Activated B cell treated with CpG ODN at 0.5 μM for 24 hours (primary cell): Measurements from ENCODE around the gene GUCD1. TPM values are rescaled to one million over a fixed set of nuclear protein-coding genes. Genes with fewer than 3 reads are reported as not detected.

Experiments
- ATAC-seq: fragments of 200-7000 bp; cut with Tn5 transposase; one replicate; pipeline ENCODE4 v1.10.0; 2021; ENCODE audit warnings: low read depth, mild to moderate bottlenecking, moderate library complexity
- CTCF ChIA-PET: fragments of 350-600 bp; sonication (Branson Sonifier 250); formaldehyde crosslinking; loops from one replicate; lab custom pipeline; 2021; ENCODE audit warnings: antibody characterized with exemption; lab: Charles Lee
- POLR2A ChIA-PET: fragments of 350-600 bp; sonication (Branson Sonifier 250); formaldehyde crosslinking; loops from one replicate; lab custom pipeline; 2021; ENCODE audit warnings: antibody characterized with exemption; lab: Charles Lee
- DNase-seq: peaks from one replicate; pipeline ENCODE4 v3.0.0; 2022
- H3K27ac Mint-ChIP-seq: one replicate; pipeline ENCODE4 v1.8.0; 2020; ENCODE audit warnings: mixed read lengths
- H3K27me3 Mint-ChIP-seq: one replicate; pipeline ENCODE4 v1.8.0; 2021; ENCODE audit warnings: mixed read lengths
- H3K36me3 Mint-ChIP-seq: one replicate; pipeline ENCODE4 v1.8.0; 2021; ENCODE audit warnings: low read depth, mixed read lengths
- H3K4me1 Mint-ChIP-seq: one replicate; pipeline ENCODE4 v1.8.0; 2021; ENCODE audit warnings: mixed read lengths
- H3K4me3 Mint-ChIP-seq: one replicate; pipeline ENCODE4 v1.8.0; 2020; ENCODE audit warnings: mild to moderate bottlenecking, mixed read lengths
- H3K9me3 Mint-ChIP-seq: one replicate; pipeline ENCODE4 v1.8.0; 2020; ENCODE audit warnings: mixed read lengths
- intact Hi-C: fragments of 100-400 bp; cut with micrococcal nuclease; formaldehyde crosslinking; loops from one replicate; pipeline ENCODE4 v1.15.1; 2024
- total RNA-seq: library from RNA; stranded (reverse); gene quantifications from 2 replicates; pipeline ENCODE4 v1.2.3, GENCODE V29; 2022
- TF ChIP-seq, protein P1 (sequence below): fragments of 200-600 bp; IDR thresholded peaks from one replicate; pipeline ENCODE4 v1.8.0; 2022; ENCODE audit warnings: antibody characterized with exemption, mild to moderate bottlenecking

The GUCD1 gene
- total RNA-seq, 1 donor from 2014 or later, result 141 TPM

DNA sequence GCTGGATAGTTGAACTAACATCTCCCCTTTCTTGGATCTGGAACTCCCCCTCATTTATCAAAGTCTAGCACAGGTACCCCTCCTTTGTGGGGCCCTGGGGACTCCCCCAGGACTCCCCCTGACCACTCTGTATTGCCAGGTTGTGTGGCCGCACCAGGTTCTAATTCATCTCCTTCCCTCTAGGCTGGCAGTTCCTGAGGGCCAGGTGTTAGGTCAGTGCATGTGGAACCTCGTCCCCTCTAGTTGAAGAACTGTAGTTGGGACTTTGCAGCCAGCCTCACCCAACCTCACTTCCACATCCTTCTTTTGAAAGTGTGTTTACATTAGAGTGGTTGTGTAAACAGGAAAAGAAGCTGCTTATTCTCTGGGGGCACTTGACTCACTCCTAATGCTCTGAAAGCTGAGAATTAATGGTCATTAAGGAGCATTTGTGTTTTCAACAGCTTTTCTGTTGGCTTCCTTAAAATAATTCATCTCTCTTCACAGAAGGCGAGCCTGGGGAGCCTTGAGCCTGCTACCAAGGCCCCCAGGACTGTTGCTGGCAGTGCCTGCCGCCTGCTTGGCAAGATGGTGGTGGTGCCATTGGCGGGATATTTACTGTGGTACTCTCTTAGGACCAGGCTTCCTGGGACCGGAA is 48.0 kb downstream of the GUCD1 start:
- POLR2A ChIA-PET, result interaction anchor here (0.5 to 1.5 kb wide), 2 partner anchors 14 to 79 kb away, joined by 3 to 5 read pairs; partner anchors contain the start of gene ADORA2A
- ATAC-seq, result no peak
- peaks cover 63% of the 10 kb centered on the region for H3K4me1 Mint-ChIP-seq

DNA sequence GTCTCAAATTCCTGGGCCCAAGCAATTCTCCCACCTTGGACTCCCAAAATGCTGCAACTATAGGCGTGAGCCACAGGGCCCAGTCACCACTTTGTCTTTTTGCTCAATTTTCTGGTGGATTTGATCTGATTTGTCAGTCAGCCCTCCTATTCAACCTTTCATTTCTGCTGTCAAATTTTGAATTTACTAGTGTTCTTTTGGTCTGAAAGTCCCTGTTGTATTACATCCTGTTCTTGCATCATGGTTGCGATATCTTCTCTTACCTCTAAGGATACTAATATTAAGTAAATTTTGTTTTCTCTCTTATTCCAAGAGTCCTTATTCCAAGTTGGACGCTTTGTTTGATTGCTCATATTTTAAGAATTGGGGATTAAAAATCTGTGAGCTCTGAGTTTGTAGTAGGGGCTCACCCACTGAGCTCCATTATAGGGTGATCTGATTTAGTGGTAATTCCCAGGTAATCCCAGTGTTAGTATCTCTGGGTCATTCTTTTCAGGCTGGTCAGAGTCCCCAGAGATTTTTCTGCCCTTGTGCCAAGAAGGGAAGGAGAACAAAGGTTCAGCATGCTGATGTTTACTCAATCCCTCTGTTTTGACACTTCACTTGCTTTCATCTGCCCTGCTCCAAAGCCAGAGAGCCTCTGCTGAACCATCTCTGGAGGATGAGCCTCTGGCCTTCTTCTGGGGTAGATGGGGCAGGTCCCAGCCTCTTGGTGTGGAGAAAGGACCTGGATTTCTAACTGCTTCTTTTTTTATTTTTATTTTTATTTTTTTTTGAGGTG is 49.8 kb downstream of the GUCD1 start:
- ChIA-PET CTCF (interaction anchor here (1.2 to 3.8 kb wide), 3 partner anchors 17 to 83 kb away, joined by 3 to 58 read pairs (median 17); no protein-coding TSS in a partner anchor), POLR2A (interaction anchor here (0.6 kb wide), 2 partner anchors 13 to 168 kb away, joined by 4 to 5 read pairs; no protein-coding TSS in a partner anchor)
- Mint-ChIP-seq H3K4me3 (no peak overlapping the region), H3K27me3 (no peaks in the 10 kb centered on the region), H3K36me3 (no peaks in the 10 kb centered on the region), H3K9me3 (no peaks in the 10 kb centered on the region), H3K27ac (no peak overlapping the region), H3K4me1 (peaks cover 51% of the 10 kb centered on the region)
- intact Hi-C loops, result no loop called here
- DNase-seq (no peak), ATAC-seq (no peak)
- TF ChIP-seq, protein P1, sequence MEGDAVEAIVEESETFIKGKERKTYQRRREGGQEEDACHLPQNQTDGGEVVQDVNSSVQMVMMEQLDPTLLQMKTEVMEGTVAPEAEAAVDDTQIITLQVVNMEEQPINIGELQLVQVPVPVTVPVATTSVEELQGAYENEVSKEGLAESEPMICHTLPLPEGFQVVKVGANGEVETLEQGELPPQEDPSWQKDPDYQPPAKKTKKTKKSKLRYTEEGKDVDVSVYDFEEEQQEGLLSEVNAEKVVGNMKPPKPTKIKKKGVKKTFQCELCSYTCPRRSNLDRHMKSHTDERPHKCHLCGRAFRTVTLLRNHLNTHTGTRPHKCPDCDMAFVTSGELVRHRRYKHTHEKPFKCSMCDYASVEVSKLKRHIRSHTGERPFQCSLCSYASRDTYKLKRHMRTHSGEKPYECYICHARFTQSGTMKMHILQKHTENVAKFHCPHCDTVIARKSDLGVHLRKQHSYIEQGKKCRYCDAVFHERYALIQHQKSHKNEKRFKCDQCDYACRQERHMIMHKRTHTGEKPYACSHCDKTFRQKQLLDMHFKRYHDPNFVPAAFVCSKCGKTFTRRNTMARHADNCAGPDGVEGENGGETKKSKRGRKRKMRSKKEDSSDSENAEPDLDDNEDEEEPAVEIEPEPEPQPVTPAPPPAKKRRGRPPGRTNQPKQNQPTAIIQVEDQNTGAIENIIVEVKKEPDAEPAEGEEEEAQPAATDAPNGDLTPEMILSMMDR, result no peak

More for the DNA sequence above, 48.0 kb downstream of the GUCD1 start:
- intact Hi-C loops, result no loop called here
- Mint-ChIP-seq H3K36me3 (no peaks in the 10 kb centered on the region), H3K27ac (peak overlapping the region; percentile 69), H3K9me3 (no peaks in the 10 kb centered on the region), H3K27me3 (no peaks in the 10 kb centered on the region), H3K4me3 (no peak overlapping the region)
- TF ChIP-seq, protein P1, result no peak
- CTCF ChIA-PET, result interaction anchor here (1.5 to 1.9 kb wide), 3 partner anchors 15 to 84 kb away, joined by 4 to 7 read pairs (median 5); no protein-coding TSS in a partner anchor
- no peak for DNase-seq

DNA sequence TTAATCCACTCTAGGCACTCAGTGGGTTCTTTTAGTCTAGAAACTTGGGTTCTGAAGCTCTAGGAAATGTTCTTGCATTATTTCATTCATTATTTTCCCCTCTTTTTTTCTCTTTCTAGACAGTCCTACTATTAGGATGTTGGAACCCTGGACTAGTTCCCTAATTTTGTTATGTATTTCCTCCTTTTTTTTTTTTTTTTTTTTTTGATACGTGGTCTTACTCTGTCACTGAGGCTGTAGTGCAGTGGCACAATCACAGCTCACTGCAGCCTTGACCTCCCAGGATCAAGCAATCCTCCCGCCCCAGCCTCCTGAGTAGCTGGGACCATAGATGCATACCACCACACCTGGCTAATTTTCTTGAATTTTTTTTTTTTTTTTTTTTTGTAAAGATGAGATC is 50.4 kb downstream of the GUCD1 start:
- Mint-ChIP-seq H3K27me3 (no peaks in the 10 kb centered on the region), H3K4me3 (no peak overlapping the region), H3K9me3 (no peaks in the 10 kb centered on the region), H3K27ac (no peak overlapping the region), H3K36me3 (no peaks in the 10 kb centered on the region), H3K4me1 (peaks cover 51% of the 10 kb centered on the region)
- intact Hi-C loops, result no loop called here
- TF ChIP-seq, protein P1, result no peak
- ATAC-seq (no peak), DNase-seq (no peak)
- ChIA-PET POLR2A (interaction anchor here (0.5 to 0.7 kb wide), 4 partner anchors 13 to 168 kb away, joined by 3 to 5 read pairs (median 4); no protein-coding TSS in a partner anchor), CTCF (interaction anchor here (1.2 to 3.8 kb wide), 4 partner anchors 18 to 86 kb away, joined by 3 to 58 read pairs (median 10); no protein-coding TSS in a partner anchor)

DNA sequence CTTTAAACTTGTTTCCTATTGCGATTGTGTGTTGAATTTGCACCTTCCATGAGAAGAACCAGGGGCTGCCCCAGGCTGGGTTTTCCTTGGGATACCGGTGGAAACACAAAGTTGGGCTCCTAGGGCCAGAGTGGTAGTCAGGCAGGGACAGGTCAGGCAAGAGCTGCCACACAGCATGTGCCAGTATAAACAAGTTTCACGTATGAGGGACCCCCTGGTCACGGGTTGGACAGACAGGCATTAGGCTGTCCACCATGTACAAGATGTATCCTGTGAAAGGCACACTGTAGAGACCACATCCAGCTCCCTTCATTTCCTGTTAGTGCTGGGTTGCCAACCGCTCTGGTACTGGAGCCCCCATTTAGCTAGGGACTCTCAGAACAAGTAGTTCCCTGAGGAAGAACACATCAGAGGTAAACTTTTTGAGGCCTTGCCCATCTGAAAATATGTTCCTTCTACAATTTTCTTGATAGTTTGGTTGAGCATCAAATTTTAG is 51.0 kb downstream of the GUCD1 start:
- no peaks in the 10 kb centered on the region for H3K36me3 Mint-ChIP-seq
- intact Hi-C loops, result loop anchor here (1.0 to 2.0 kb wide), 7 partner anchors 7 to 83 kb away; partner anchors contain the start of genes GUCD1 and SNRPD3
- H3K4me3 Mint-ChIP-seq, result no peak overlapping the region
- ChIA-PET CTCF (interaction anchor here (1.2 to 3.8 kb wide), 12 partner anchors 11 to 179 kb away, joined by 3 to 58 read pairs (median 8); partner anchors contain the start of gene ADORA2A), POLR2A (interaction anchor here (0.5 to 1.9 kb wide), 6 partner anchors 18 to 77 kb away, joined by 3 to 21 read pairs (median 4); partner anchors contain the start of gene ADORA2A)
- no peak for ATAC-seq
- peaks cover 50% of the 10 kb centered on the region for H3K4me1 Mint-ChIP-seq
- peak overlapping the region; percentile 32 for H3K27ac Mint-ChIP-seq
- H3K9me3 Mint-ChIP-seq, result no peaks in the 10 kb centered on the region
- TF ChIP-seq, protein P1, result no peak
- no peak for DNase-seq
- H3K27me3 Mint-ChIP-seq, result no peaks in the 10 kb centered on the region
